HCT116 (cell line): ENCODE results near the gene CXADR. TPM values are rescaled to one million over a fixed set of nuclear protein-coding genes. Genes with fewer than 3 reads are reported as not detected.

Source experiments
- ATAC-seq: fragments of 200-7000 bp; cut with Tn5 transposase; 2 replicates; pipeline ENCODE4 v1.9.1; 2020; ENCODE audit warnings: mild to moderate bottlenecking, moderate library complexity
- BruUV-seq: library from RNA; stranded (reverse); fragments of 400-500 nt; replicated peaks from 2 replicates; lab custom pipeline; 2021; lab: Mats Ljungman, UMichigan
- CTCF ChIA-PET: fragments of 300-600 bp; sonication (Branson Sonifier 250); formaldehyde crosslinking; loops from one replicate; lab custom pipeline; 2021; ENCODE audit warnings: antibody characterized with exemption; lab: Charles Lee
- POLR2A ChIA-PET: fragments of 300-600, 350-600 bp; sonication (Branson Sonifier 250); formaldehyde crosslinking; loops from one replicate; lab custom pipeline; 2021; ENCODE audit warnings: antibody characterized with exemption; lab: Charles Lee
- RAD21 ChIA-PET, 2 experiments: fragments of 300-600 bp; sonication (Branson Sonifier 250); formaldehyde crosslinking; loops; one replicate each; lab custom pipeline; 2023; ENCODE audit warnings: low total read pairs in 2 of 2; ENCODE audit not compliant: uncharacterized antibody in 2 of 2, unreplicated experiment in 2 of 2, low non-redundant PET in 1 of 2; lab: Charles Lee
- DNase-seq: peaks from one replicate; pipeline ENCODE4 v3.0.0-alpha.2; 2010; ENCODE audit warnings: low read depth, low spot score
- H2AFZ ChIP-seq: fragments of 200-600 bp; shearing (Covaris generic), sonication (generic); 2 replicates; pipeline ENCODE4 v1.6.1; 2017; ENCODE audit warnings: low read depth, mixed run types, mixed read lengths, antibody characterized with exemption, low read length; ENCODE audit not compliant: poor library complexity, severe bottlenecking
- H3K27ac ChIP-seq: 2 replicates; pipeline ENCODE4 v1.5.1; 2012; ENCODE audit warnings: low read depth, low read length
- H3K27me3 ChIP-seq: fragments of 200-600 bp; sonication (generic); 2 replicates; pipeline ENCODE4 v1.6.1; 2016; ENCODE audit warnings: mixed run types, low read length, mixed read lengths; ENCODE audit not compliant: insufficient read depth
- H3K36me3 ChIP-seq, 2 experiments: fragments of 200-500 bp in 1 of 2; fragments of 200-600 bp in 1 of 2; sonication (Bioruptor generic) in 1 of 2; sonication (generic) in 1 of 2; 2 replicates each; pipeline versions ENCODE4 v1.5.1 to v1.6.1; 2014 to 2016; ENCODE audit warnings: low read length in 2 of 2, inconsistent platforms in 1 of 2, mixed read lengths in 1 of 2, mixed run types in 1 of 2; ENCODE audit not compliant: insufficient read depth in 2 of 2, control insufficient read depth in 1 of 2
- H3K4me1 ChIP-seq, 2 experiments: fragments of 200-600 bp in 1 of 2; sonication (generic) in 1 of 2; 2 replicates each; pipeline versions ENCODE4 v1.5.1 to v1.6.1; 2012 to 2017; ENCODE audit warnings: low read length in 2 of 2, inconsistent platforms in 1 of 2, mild to moderate bottlenecking in 1 of 2, mixed read lengths in 1 of 2, mixed run types in 1 of 2, moderate library complexity in 1 of 2; ENCODE audit not compliant: insufficient read depth in 2 of 2, control insufficient read depth in 1 of 2
- H3K4me2 ChIP-seq: fragments of 200-600 bp; sonication (generic); 2 replicates; pipeline ENCODE4 v1.6.1; 2017; ENCODE audit warnings: mixed run types, low read length, mixed read lengths
- H3K4me3 ChIP-seq, 2 experiments: fragments of 200-600 bp in 1 of 2; sonication (generic) in 1 of 2; replicated peaks in 1 of 2; 2 replicates each; pipeline ENCODE4 v1.5.1; 2011 to 2016; ENCODE audit warnings: low read length in 2 of 2, control low read depth in 1 of 2, low read depth in 1 of 2, mild to moderate bottlenecking in 1 of 2, mixed read lengths in 1 of 2, mixed run types in 1 of 2
- H3K79me2 ChIP-seq: fragments of 200-600 bp; sonication (generic); 2 replicates; pipeline ENCODE4 v1.6.1; 2017; ENCODE audit warnings: mild to moderate bottlenecking, mixed run types, low read length, moderate library complexity, mixed read lengths; ENCODE audit not compliant: insufficient read depth
- H3K9ac ChIP-seq: fragments of 200-600 bp; sonication (generic); 2 replicates; pipeline ENCODE4 v1.6.1; 2016; ENCODE audit warnings: low read length, mixed read lengths
- H3K9me2 ChIP-seq: fragments of 200-600 bp; sonication (generic), shearing (Covaris generic); 2 replicates; pipeline ENCODE4 v1.6.1; 2017; ENCODE audit warnings: mixed run types, mild to moderate bottlenecking, moderate library complexity; ENCODE audit not compliant: insufficient read depth
- H3K9me3 ChIP-seq, 2 experiments: fragments of 200-500 bp in 1 of 2; fragments of 200-600 bp in 1 of 2; sonication (Bioruptor generic) in 1 of 2; sonication (generic) in 1 of 2; 2 replicates each; pipeline ENCODE4 v1.6.1; 2014 to 2017; ENCODE audit warnings: low read length in 2 of 2, mixed read lengths in 2 of 2, inconsistent platforms in 1 of 2, low read depth in 1 of 2, mild to moderate bottlenecking in 1 of 2, mixed run types in 1 of 2, moderate library complexity in 1 of 2; ENCODE audit not compliant: control insufficient read depth in 1 of 2, insufficient read depth in 1 of 2
- H4K20me1 ChIP-seq: fragments of 200-600 bp; sonication (generic), shearing (Covaris generic); 2 replicates; pipeline ENCODE4 v1.6.1; 2017; ENCODE audit warnings: mixed run types, mild to moderate bottlenecking, moderate library complexity; ENCODE audit not compliant: insufficient read depth
- CBX3 ChIP-seq: IDR thresholded peaks from 2 replicates; pipeline ENCODE4 v1.6.1; 2012; ENCODE audit warnings: low read depth
- CEBPB ChIP-seq: IDR thresholded peaks from 2 replicates; pipeline ENCODE4 v1.6.1; 2012; ENCODE audit warnings: low read depth
- FOSL1 ChIP-seq: IDR thresholded peaks from 2 replicates; pipeline ENCODE4 v1.6.1; 2012; ENCODE audit warnings: low read depth
- JUND ChIP-seq: IDR thresholded peaks from 2 replicates; pipeline ENCODE4 v1.6.1; 2012
- POLR2A ChIP-seq: IDR thresholded peaks from 2 replicates; pipeline ENCODE4 v1.7.0; 2011; ENCODE audit warnings: borderline replicate concordance; ENCODE audit not compliant: insufficient read depth, insufficient read length; ENCODE audit errors: extremely low read depth
- RAD21 ChIP-seq: IDR thresholded peaks from 2 replicates; pipeline ENCODE4 v1.6.1; 2012; ENCODE audit warnings: low read depth, mild to moderate bottlenecking
- TCF7L2 ChIP-seq: IDR thresholded peaks from 2 replicates; pipeline ENCODE4 v1.7.0; 2011; ENCODE audit warnings: borderline replicate concordance, inconsistent platforms; ENCODE audit not compliant: insufficient read depth, insufficient read length; ENCODE audit errors: extremely low read depth
- YY1 ChIP-seq: IDR thresholded peaks from 2 replicates; pipeline ENCODE4 v1.6.1; 2011; ENCODE audit warnings: low read length, low read depth, moderate library complexity, mild to moderate bottlenecking; ENCODE audit not compliant: insufficient replicate concordance; ENCODE audit errors: extremely low read depth
- ZFX ChIP-seq: fragments of 450-650 bp; IDR thresholded peaks from 2 replicates; pipeline ENCODE4 v1.6.1; 2017
- intact Hi-C: fragments of 100-400 bp; cut with micrococcal nuclease; formaldehyde crosslinking; loops from 2 replicates; pipeline ENCODE4 v1.10.0; 2022
- total RNA-seq: library from RNA; stranded (reverse); gene quantifications from one replicate; pipeline ENCODE4 v1.2.1, GENCODE V29; 2021; ENCODE audit not compliant: unreplicated experiment
- TF ChIP-seq, protein P1 (sequence below): IDR thresholded peaks from 2 replicates; pipeline ENCODE4 v1.6.1; 2012; ENCODE audit warnings: low read depth

The CXADR gene
- total RNA-seq, 1 experiment from 2014 or later = 21.6 TPM

DNA sequence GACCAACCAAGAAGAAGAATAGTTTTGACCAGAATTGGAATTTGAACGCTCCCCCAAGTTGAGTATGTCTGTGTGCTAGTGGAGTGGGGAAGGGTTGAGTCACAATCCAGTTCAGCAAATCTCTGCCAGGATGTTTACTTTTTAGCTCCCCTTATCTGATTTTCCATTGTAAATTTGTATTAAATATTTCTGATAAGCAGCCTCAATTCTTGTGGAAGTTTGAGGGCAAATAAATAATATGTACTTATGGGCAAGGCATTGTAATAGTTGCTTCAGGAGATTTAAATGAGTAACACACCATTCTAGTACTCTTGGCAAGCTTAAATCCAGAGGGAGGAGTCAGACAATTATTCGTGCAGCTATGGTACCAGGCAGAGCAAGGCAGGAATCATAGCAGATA is 14.4 kb downstream of the CXADR start:
- ChIA-PET POLR2A (no interaction called here), CTCF (interaction anchor here (0.7 to 1.7 kb wide), 3 partner anchors 15 to 140 kb away, joined by 3 to 4 read pairs (median 3); no protein-coding TSS in a partner anchor), RAD21 (no interaction called here)
- no peak overlapping the region for H3K4me2 ChIP-seq
- ATAC-seq = no peak
- H3K27me3 ChIP-seq = no peaks in the 10 kb centered on the region
- H3K79me2 ChIP-seq = peaks cover 5% of the 10 kb centered on the region; the same call in 1 of the 2 replicates
- H2AFZ ChIP-seq = no peak overlapping the region
- H4K20me1 ChIP-seq = no peaks in the 10 kb centered on the region
- H3K9me3 ChIP-seq = no peaks in the 10 kb centered on the region
- BruUV-seq = no TSS peak
- H3K36me3 ChIP-seq = no peaks in the 10 kb centered on the region
- no peak overlapping the region for H3K27ac ChIP-seq
- intact Hi-C loops = no loop called here
- H3K9me2 ChIP-seq = no peaks in the 10 kb centered on the region
- H3K4me3 ChIP-seq = no peak overlapping the region
- DNase-seq = no peak
- no peak overlapping the region for H3K9ac ChIP-seq
- TF ChIP-seq ZFX (no peak), YY1 (no peak), POLR2A (no peak), RAD21 (no peak), FOSL1 (no peak), JUND (no peak), CBX3 (no peak), TCF7L2 (no peak), CEBPB (no peak)
- TF ChIP-seq, protein P1, sequence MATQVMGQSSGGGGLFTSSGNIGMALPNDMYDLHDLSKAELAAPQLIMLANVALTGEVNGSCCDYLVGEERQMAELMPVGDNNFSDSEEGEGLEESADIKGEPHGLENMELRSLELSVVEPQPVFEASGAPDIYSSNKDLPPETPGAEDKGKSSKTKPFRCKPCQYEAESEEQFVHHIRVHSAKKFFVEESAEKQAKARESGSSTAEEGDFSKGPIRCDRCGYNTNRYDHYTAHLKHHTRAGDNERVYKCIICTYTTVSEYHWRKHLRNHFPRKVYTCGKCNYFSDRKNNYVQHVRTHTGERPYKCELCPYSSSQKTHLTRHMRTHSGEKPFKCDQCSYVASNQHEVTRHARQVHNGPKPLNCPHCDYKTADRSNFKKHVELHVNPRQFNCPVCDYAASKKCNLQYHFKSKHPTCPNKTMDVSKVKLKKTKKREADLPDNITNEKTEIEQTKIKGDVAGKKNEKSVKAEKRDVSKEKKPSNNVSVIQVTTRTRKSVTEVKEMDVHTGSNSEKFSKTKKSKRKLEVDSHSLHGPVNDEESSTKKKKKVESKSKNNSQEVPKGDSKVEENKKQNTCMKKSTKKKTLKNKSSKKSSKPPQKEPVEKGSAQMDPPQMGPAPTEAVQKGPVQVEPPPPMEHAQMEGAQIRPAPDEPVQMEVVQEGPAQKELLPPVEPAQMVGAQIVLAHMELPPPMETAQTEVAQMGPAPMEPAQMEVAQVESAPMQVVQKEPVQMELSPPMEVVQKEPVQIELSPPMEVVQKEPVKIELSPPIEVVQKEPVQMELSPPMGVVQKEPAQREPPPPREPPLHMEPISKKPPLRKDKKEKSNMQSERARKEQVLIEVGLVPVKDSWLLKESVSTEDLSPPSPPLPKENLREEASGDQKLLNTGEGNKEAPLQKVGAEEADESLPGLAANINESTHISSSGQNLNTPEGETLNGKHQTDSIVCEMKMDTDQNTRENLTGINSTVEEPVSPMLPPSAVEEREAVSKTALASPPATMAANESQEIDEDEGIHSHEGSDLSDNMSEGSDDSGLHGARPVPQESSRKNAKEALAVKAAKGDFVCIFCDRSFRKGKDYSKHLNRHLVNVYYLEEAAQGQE = no peak
- peaks cover 3 to 5% of the 10 kb centered on the region in 2 experiments; a peak in 1 of 4 replicates for H3K4me1 ChIP-seq
